Right hindlimb (tissue), 1 donor: ENCODE data around the gene HIVEP1.
"Not testable (repeated sequence)": the region's sequence is repeated elsewhere in the genome, so short reads cannot be mapped to it uniquely, and the experiment has no call there.

Source experiments
- DNase-seq: peaks from one replicate; pipeline ENCODE4 v3.0.0-alpha.2; 2018

HIVEP1 gene

DNA sequence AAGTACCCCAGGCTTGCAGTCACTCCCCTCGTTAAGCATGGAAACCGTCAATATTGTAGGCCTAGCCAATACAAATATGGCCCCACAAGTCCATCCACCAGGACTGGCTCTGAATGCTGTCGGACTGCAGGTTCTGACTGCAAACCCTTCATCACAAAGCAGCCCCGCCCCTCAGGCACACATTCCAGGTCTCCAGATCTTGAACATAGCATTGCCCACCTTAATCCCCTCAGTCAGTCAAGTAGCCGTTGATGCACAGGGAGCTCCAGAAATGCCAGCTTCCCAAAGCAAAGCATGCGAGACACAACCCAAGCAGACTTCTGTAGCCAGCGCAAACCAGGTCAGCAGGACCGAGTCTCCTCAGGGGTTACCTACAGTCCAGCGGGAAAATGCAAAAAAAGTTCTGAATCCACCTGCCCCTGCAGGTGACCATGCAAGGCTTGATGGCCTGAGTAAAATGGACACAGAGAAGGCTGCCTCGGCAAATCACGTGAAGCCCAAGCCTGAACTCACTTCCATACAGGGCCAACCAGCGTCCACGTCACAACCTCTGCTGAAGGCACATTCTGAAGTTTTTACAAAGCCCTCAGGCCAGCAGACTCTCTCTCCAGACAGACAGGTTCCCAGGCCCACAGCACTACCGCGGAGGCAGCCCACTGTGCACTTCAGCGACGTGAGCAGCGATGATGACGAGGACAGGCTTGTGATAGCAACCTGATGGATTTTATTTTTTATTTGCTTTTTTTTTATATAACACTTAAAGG lies 151.8 kb downstream of the HIVEP1 start:
- no peak for DNase-seq

DNA sequence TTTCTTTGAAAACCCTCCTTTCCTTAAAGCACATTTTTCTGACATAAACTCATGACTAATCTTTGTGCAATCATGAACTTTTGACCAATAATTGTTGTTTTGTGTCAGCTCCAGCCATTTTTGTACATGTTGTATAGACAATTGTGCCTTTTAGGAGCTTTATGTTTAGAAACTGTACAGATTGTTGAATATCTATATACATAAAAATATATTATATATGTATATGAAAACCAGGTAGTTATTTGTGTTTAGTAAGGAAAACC lies 152.3 kb downstream of the HIVEP1 start:
- DNase-seq, result no peak

- no peak for DNase-seq
Observed at GRCh38 chr6:12165297-12165696, 153.2 kb downstream of the HIVEP1 start.

DNA sequence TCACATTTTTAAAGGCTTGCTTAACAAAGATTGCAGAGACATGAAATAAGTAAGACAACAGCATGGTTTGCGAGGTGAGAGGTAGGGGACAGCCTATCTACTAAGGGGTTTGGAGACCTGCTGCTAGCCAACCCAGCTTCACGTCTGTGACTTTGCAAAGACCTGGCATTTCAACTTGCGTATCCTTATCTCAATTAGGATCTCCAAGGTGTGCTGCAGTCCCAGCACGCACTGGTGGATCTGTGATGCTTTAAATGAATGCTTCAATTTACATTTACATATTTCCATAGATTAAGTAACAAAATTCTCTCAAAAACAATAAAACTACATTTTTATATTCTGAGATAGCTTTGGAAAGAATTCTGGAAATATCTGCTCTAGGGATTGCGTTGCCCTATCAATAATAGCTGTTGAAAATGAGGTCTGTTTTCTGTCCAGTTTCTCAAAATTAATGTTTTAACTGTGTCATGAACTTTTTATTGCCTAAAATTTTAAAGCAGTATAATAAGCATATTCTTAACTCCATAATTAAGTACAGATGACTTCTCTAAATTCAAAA lies 153.7 kb downstream of the HIVEP1 start:
- DNase-seq, result no peak

DNA sequence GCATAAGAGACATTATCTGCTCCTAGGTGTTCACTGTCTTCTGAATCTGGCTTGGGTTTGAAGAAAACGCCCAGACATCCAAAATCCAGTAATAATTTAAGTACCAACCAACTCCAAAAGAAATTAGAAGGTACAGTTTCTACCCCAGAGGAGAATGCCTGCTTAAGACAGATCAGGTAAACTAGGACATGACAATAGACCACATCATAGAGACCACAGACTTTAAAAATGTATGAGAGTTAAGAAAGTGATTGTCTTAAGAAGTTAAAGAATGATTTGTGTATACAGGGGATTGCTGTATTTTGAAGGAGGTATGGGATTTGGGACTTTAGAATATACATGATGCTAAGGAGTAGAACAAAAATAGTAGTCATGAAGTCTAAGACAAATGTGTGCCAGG lies 157.3 kb downstream of the HIVEP1 start:
- no peak for DNase-seq

DNA sequence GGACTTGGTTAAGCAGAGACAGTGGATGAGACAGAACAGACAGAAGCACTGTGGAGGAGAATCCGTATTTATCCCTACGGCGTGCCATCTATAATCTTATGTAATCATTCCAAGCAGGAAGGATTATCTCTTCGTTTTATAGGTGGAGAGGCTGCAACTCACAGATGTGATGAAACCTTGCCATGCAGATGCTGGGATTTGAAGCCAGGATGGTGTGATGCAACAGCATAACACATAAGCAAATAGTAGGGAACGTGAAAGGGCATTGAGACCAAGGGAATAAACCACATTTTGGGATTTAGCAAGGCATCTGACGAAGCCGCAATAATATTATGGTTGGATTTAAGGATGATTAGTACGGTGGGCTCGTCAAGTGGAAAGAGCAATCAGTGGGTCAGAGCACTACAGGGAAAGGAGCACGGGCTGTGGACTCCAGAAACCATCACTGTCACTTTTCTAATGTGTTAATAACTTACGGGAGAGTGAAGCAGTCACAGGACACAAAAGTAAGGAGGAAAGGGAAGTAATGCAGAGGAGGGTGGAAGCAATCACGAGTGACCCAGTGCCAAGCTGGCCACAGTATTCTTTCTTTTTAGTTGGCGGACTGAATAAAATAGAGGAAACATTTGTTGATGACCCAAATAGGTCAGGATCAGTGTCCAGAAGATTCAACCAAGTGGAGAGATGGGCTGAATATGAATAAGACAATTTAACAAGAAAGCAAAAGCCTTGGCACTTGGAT lies 158.4 kb downstream of the HIVEP1 start:
- DNase-seq, result no peak

DNA sequence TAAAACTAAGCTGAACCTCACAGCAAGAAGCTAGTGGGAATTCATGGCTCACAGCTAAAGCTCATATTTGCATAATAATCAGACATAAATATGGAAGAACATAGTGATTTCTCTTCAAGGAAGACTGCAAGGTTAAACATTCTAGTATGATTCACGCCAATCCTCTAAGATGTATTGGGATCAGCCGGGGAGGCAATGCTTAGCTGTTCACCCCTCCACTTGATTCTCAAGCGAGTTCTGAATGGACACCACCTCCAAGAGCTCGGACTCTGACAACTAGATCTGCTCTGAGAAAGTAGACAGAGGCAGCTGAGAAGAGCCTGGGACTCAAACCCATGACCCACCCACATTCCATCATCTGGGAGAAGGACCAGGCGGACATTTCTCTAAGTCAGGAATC lies 159.6 kb downstream of the HIVEP1 start:
- DNase-seq, result no peak

GRCh38 chr6:12172572-12172971 lies 160.5 kb downstream of the HIVEP1 start:
- no peak for DNase-seq

- DNase-seq, result no peak
Observed at GRCh38 chr6:12173181-12173580, 161.1 kb downstream of the HIVEP1 start.

GRCh38 chr6:12173661-12174060 lies 161.5 kb downstream of the HIVEP1 start:
- DNase-seq, result no peak

GRCh38 chr6:12174878-12175277 lies 162.8 kb downstream of the HIVEP1 start:
- DNase-seq, result no peak

GRCh38 chr6:12175626-12176025 lies 163.5 kb downstream of the HIVEP1 start:
- no peak for DNase-seq

- DNase-seq, result not testable (repeated sequence)
Observed at GRCh38 chr6:12176782-12177181, 164.7 kb downstream of the HIVEP1 start.

DNA sequence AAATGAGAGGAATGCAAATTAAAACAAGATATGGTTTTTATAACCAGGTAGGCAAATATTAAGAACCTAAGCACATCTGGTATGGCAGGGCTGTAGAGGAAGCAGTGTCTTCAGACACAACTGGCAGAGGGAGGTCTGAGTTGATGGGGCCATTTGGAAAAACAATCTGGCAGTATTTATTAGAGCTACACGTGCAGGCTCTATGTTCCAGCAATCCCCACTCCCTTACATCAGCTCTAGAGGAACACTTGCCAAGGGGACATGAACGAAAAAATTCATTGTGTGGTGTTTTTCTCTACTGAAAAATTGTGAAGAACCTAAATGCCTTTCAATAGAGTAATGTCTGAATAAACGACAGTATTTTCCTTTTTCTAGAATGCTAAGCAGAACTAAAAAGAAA lies 166.4 kb downstream of the HIVEP1 start:
- peak; percentile 46 for DNase-seq

DNA sequence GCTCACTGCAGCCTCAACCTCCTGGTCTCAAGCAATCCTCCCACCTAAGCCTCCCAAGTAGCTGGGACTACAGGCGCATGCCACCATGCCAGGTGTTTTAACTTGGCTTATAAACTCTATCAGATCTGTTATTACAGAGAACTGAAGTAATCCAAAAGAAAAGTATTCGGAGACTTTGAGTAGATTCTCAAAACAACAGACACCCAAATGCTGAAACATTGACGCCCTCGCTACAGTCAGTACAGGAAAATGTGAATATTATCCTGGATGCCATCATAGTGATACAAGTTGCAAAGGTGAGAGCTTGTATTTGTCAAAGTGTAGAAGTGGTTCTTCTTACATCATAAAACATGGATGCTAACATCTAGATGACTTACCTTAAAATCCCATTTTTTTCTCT lies 169.4 kb downstream of the HIVEP1 start:
- DNase-seq, result no peak

DNA sequence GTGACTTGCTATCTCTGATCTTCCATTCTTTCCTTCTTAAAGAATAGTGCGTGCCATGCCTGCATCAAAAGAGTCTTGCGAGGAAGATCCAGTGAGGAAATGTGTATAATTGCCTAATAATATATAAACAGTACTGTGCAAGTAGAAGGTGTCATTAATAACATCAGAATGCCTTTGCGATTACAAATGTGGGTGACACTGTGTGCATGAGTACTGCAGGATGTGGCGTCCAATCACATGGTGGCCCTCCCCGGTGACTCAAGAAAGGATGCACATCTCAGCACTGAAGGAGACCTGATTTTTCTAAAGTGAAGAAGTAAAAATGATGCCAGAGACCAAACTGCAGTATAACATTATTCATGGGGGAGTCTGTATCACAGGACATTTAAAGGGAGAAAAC lies 170.6 kb downstream of the HIVEP1 start:
- DNase-seq, result no peak

GRCh38 chr6:12185081-12185673 lies 173.1 kb downstream of the HIVEP1 start:
- DNase-seq, result no peak

DNA sequence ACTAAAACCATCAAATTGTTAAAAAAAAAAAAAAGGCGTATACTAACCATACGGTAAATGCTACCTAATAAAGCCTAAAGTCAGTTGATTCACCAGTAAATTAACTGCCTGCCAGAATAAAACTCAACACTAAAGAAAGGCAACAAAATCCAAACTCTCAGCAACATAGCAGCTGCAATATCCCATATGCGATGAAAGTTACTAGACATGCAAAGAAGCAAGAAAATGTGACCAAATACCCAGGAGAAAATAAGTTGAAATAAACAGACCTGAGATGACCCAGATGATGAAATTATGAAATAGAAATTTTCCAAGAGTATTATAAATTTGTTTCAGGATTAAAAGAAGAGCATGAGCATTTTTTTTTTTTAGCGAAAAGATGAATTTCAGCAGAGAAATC lies 174.4 kb downstream of the HIVEP1 start:
- DNase-seq, result no peak

- DNase-seq, result no peak
Observed at GRCh38 chr6:12189150-12189549, 177.0 kb downstream of the HIVEP1 start.

DNA sequence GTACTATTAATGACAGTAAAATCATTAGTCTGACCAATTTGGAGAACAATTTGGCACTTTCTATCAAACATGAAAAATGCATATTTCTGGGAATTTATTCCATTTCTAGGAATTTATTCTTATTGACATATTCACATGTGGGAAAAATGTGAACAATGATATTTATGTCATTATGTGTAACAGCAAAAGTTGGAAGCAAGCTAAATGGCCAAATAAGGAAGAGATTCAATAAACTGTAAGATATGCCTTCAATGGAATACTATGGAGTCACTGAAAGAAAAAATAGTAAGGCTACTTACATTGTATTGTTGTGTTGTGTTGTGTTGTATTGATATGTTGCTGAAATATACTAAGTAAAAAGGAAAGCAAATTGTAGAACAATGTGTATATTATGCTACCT lies 177.5 kb downstream of the HIVEP1 start:
- DNase-seq, result no peak

- DNase-seq, result no peak
Observed at GRCh38 chr6:12190252-12190651, 178.1 kb downstream of the HIVEP1 start.

GRCh38 chr6:12196326-12196936 lies 184.3 kb downstream of the HIVEP1 start:
- no peak for DNase-seq

GRCh38 chr6:12198851-12199250 lies 186.7 kb downstream of the HIVEP1 start:
- DNase-seq, result no peak
